Activated CD8-positive, alpha-beta memory T cell treated with anti-CD3 and anti-CD28 coated beads, Interleukin-2, amount 50 U/mL, for 48 hours (primary cell): ENCODE measurements around the gene RHOBTB3.

Experiments used
- DNase-seq: peaks from one replicate; pipeline ENCODE4 v3.0.0-alpha.2; 2020

RHOBTB3 gene

DNA sequence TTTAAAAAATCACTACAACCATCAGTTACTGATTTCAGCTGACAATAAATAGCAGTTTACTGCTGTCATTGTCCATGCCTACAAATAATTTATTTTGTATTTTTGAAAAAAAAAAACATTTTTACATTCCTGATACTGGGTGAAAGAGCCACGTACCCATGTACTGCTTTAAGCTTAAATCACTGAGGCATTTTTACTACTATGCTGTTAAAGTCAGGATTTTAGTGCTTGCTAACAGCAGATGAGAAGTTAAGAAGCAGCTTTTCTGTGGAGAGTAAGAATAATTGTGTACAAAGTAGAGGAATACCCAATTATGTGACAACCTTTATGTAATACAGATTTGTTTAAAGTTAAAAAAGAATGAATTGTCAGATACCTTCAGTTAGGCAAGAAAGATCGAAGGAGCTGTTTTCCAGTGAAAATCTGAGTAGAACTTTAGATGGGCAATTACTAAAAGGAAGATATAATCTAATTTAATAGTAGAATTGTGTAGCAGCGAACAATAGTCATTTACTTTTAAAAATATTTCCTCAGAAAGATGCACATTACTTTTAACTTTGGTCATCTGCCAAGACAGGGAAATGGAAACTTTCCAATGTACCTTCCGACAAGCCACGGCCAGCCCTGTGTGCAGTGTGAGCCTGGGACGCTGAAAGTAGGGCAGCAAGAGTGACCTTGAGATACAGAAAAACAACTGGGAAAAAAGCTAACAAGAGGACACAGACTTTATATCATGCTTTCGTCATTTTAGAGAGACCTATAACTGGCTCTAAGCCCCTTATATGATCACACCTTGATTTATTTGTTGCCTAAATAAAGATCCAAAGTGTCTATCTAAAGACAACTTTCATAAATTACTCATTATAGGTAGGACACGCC lies 39.9 kb downstream of the RHOBTB3 start:
- no peak for DNase-seq

- no peak for DNase-seq
Observed at GRCh38 chr5:95771892-95772291, 40.8 kb downstream of the RHOBTB3 start.

GRCh38 chr5:95773335-95774059 lies 42.4 kb downstream of the RHOBTB3 start:
- no peak for DNase-seq

DNA sequence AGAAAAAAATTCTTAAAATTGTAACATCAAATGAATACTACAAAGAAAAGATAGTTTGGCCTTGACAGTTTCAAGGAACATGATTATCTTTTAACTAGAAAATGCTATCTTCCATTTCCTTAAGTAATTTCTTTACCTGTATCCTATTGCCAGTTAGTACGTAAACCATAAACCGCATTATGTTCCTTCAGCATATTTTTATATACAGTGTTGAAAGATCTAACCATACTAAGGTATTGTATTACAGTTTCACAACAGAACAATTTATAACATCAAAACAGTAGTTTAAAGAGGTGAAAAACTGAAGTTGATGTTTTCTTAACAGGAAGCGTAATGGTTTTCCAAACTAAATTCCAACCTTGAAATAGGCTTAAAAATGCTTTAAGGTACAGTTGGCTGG lies 46.3 kb downstream of the RHOBTB3 start:
- DNase-seq, result no peak

DNA sequence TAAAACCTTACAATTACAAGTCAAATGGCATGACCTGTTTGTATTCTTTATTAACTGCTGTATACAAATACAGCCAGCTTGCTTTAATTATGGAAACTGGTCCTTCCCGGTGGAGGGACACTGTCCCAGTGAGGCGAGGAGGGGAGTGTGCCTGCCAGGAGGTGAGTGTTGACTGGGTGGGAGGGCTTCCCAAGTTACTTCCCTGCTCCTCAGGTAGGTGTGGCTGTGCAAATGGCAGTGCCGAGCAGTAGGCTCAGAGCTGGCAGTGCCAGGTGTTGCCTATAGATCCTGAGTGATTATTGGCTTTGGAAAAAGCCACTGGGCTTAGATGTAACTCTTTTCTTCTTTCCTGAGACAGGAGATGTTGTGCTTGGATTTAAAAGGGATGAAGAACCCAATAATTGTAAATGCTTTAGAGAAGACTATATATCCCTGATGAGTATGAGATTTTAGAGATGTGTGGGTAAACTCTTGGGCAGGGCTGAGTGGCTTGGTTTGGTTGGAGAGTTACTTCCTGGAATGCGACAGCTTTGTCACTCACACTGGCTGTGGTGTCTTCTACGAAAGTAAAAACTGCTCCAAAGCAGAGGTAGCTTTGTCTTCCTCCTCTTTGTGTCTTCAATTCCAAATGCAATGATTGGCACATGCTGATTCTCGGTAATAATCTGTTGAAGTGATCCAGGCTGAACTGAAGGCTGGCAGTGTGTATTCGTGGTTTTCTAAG lies 47.7 kb downstream of the RHOBTB3 start:
- no peak for DNase-seq

- DNase-seq, result no peak
Observed at GRCh38 chr5:95779611-95780010, 48.5 kb downstream of the RHOBTB3 start.

DNA sequence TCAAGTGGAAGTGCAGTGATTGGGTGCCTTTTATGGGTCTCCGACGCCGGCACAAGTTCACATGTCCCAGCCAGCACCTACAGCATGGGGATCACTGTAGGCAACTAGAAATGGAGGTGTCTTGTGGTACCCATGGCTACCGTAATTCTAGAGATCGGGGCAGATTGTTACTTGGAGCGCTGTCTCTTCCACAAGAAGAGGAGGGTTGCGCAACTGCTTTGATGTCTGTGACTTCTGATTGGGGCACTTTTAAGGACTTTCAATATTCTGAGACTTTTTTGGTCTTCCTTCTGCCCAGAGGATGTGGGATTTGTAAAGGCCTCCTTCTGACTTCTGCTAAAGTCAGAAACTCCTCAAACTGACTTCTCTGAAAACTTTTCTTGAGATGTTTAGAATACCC lies 49.5 kb downstream of the RHOBTB3 start:
- no peak for DNase-seq

GRCh38 chr5:95781101-95781583 lies 50.0 kb downstream of the RHOBTB3 start:
- DNase-seq, result peak; percentile 77

DNA sequence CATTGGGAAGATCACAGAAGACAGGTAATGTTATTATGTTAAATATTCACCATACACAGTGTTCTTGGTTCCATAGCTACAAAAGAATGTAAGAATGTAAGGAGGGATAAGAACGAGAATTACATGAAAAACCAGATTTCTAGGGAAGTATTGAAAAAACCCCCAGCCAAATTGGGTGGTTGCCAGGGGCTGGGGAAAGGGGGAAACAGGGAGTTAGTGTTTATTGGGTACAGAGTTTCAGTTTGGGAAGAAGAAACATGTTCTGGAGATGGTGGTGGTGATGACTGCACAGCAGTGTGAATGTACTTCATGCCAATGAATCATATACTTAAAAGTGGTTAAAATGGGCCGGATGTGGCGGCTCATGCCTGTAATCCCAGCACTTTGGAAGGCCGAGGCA lies 51.0 kb downstream of the RHOBTB3 start:
- no peak for DNase-seq

- DNase-seq, result no peak
Observed at GRCh38 chr5:95783661-95784060, 52.5 kb downstream of the RHOBTB3 start.

GRCh38 chr5:95784514-95785302 lies 53.6 kb downstream of the RHOBTB3 start:
- DNase-seq, result no peak

- no peak for DNase-seq
Observed at GRCh38 chr5:95786821-95787418, 55.8 kb downstream of the RHOBTB3 start.

GRCh38 chr5:95788493-95788892 lies 57.4 kb downstream of the RHOBTB3 start:
- DNase-seq, result no peak

DNA sequence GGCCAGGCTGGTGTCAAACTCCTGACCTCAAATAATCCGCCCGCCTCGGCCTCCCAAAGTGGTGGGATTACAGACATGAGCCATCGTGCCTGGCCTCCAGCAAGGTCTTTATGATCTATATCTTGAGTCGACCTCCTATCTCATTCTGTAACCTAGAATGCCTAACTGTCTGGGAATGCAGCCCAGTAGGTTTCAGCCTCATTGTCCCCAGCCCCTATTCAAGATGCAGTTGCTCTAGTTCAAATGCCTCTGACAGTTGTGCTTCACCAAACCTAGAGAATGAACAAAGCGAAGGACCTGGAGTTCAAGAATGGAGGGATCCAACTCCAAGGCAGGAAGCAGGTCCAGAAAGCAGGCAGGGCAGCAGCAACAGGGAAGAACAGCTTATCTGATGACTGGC lies 60.6 kb downstream of the RHOBTB3 start:
- DNase-seq, result no peak

- DNase-seq, result no peak
Observed at GRCh38 chr5:95794070-95794516, 63.0 kb downstream of the RHOBTB3 start.

- DNase-seq, result no peak
Observed at GRCh38 chr5:95797301-95797700, 66.2 kb downstream of the RHOBTB3 start.

- DNase-seq, result no peak
Observed at GRCh38 chr5:95798048-95798447, 66.9 kb downstream of the RHOBTB3 start.

DNA sequence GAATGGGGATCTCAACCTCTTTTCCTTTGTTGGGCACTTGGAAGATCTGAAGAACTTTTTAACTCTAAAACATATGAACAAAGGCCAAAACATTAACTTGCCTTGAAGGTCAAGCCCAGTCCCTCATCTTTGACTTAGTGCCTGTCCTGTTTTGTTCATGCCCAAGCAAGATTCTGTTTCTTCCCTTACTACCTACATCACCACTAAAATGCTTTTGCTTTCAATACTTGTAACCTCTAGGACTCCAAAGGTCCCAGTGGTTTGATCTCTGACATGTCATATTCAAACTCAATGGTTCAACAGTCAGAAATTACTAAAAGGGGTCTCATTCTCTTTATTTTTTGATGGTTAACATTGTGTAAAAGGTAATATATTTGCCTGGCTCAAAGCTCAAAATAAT lies 67.4 kb downstream of the RHOBTB3 start:
- no peak for DNase-seq

- no peak for DNase-seq
Observed at GRCh38 chr5:95799191-95799835, 68.2 kb downstream of the RHOBTB3 start.

GRCh38 chr5:95800553-95800952 lies 69.4 kb downstream of the RHOBTB3 start:
- no peak for DNase-seq

GRCh38 chr5:95801532-95801931 lies 70.4 kb downstream of the RHOBTB3 start:
- DNase-seq, result no peak

DNA sequence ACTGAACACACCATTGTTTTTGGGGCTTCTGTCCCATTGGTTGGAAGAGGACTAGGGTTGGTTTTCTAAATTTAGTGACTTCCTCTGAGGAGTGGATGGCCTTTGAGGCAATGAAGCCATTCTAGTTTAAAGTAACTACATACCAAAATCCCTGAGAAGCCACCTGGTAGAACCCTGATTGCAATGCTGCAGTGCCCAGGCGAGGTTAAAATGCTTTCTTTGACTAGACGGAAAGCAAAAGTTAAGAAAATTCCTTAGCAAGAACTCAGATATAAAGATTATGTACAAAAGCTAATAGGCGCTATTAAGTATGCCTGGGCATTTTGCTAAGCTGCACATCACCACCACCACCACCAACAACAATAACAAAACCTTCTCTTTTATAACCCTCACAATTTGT lies 70.8 kb downstream of the RHOBTB3 start:
- no peak for DNase-seq
